NCI-H128 (cell line): Measurements from ENCODE around the gene SAMSN1.

Source experiments
- DNase-seq: peaks from one replicate; lab custom pipeline; 2025; ENCODE audit not compliant: unreplicated experiment; lab: John Stamatoyannopoulos, UW

SAMSN1 gene

GRCh38 chr21:14487490-14488432, 58.4 kb downstream of the SAMSN1 start:
- DNase-seq, result no peak

GRCh38 chr21:14486869-14487268, 59.2 kb downstream of the SAMSN1 start:
- no peak for DNase-seq

DNA sequence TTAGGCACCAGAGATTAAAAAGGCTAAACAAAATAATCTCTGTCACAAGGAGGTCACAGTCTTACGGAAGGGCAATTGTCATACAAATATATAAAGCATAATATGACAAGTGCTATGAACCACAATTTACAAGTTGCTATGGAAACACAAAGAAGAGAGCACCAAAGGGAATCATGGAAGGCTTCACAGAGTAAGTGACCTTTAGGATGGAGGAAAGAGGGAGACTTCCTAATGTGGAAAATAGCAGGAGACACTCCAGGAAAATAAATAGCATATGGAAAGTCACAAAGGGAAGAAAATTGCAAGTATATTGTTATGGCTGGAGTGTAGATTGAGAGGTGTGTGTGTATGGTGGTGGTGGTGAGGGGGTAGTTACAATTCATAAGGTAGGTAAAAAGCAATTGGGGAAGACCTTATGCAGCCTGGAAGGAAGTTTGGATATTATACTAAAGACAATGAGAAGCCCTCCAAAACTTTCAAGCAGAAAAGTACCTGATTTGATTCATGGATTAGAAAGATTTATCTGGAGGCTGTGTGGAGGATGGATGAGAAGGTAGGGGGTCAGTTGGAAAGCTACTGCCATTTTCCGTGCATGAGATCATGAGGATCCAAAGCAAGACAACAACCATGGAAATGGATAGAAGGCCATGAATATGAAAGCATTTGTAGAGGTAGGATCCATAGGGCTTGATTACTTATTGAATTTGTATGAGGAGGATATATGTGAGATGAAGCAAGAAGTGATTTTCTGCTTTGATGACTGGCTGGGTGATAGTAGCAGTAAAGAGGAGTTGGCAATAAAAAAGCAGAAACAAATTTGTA, 61.7 kb downstream of the SAMSN1 start:
- no peak for DNase-seq

- no peak for DNase-seq
Observed at GRCh38 chr21:14483296-14483695, 62.8 kb downstream of the SAMSN1 start.

DNA sequence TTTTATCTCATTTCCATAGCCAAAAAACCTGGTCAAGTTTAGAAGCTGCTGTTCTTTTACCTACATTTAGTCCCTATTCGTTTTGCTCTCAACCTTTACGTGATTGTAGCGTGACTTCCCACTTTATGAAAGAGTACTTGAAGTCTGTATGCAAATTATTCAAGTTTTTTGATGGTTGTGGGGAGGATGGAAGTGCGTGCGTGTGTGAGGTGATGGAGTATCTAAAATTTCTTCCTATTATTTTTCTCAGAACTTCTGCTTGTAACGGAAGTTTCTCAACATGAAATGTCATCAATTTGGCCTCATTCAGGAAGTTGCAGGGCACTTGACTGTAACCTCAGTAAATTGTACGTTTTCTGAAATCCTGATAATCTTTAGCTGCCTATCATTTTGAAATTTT, 64.0 kb downstream of the SAMSN1 start:
- DNase-seq, result no peak

GRCh38 chr21:14480411-14481031, 65.6 kb downstream of the SAMSN1 start:
- no peak for DNase-seq

DNA sequence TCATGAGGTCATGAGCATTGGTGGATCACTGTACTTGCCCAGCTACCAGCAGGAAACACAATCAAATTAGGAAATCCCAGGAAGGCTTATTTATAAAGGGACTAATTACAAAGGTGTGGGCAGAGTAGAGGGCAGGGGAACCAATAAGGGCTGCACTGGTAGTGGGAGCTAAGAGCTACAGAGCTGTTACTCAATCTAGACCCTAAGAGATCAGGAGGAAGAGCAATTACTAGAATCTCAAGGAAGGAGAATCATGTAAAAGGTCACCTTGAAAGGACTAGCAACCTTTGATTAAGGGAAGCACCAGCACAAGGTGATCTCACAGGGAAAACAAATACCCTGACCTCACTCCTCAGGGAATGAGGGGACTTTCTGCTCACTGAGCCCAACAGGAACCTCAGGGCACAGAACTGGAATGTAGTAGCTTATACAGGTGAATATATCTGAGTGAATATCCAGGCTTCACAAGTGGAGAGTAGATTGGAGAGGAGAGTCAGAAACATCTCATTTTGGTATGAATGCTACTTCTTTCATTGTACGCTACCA, 66.8 kb downstream of the SAMSN1 start:
- no peak for DNase-seq

DNA sequence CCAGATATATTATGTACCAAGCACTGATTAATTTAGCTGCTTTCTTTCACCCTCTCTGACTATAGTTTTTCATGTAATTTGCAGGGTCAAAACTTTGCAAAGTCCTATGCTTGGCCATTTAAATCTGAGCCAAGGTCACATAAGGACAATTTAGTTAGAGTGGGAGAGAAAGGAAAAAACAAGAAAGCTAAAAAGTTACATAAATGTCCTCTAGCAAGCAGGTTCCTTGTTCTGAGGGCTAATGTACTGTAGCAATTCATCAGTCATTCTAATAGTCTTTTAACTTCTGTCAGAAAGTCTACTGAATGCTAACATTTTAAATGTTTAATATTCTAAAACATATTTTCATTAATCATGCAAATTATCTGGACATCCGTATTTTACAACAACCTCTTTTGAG, 68.3 kb downstream of the SAMSN1 start:
- DNase-seq, result no peak

DNA sequence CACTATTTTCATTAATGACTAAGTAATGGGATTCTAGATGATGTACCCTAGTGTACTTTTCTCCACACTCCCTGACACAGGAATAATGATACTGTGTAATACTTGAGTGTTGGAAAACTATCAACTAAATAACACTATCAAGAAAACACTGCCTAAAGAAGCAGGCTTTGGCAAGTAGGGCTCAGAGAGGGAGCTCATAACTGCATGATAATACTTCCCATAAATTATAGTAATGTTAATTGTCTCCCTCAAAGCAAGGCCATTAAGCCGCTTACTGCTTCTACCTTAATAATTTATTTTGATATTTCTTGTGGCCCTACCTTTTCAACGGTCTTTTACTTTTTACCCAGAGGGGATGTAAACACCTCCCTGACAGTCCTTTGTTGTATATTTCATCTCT, 69.0 kb downstream of the SAMSN1 start:
- DNase-seq, result no peak

GRCh38 chr21:14474995-14475394, 71.1 kb downstream of the SAMSN1 start:
- no peak for DNase-seq

GRCh38 chr21:14469641-14470040, 76.5 kb downstream of the SAMSN1 start:
- DNase-seq, result no peak

DNA sequence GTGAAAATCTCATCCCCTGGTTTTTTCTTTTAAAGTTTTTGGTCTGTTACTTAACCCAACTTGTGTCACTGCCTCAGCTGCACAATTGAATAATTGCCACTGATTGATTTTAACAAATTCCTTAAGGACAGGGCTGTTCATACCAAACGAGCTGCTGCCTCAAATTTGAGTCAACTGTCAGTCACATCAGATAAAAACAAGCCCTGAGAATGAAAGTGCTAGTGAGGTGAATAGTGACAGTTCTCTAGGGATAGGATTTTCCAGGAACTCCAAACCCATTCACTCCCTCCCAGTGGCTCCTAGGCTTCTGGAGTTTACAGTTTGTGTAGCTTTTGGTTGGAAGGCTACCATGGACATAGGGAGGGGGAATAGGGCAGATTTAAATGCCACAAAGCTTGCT, 79.4 kb downstream of the SAMSN1 start:
- DNase-seq, result no peak

DNA sequence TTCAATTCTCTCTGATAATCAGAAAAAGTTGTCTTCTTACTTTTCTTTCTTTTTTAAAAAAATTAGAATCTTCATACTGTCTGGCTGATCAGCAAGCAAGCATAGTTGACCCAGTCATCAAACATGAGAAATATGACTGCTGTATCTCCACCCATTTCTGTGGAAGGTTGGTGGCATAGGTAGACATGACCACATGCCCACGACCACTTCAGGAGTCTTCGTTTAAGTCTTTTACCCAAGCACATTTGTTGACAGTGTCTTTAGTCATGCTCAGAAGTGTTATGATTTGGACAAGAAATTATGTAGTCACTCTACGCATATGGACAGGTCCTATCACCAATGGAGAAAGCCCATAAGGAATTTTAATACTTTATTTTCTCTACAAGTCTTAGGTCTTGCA, 88.4 kb downstream of the SAMSN1 start:
- DNase-seq, result no peak

- no peak for DNase-seq
Observed at GRCh38 chr21:14456911-14457310, 89.2 kb downstream of the SAMSN1 start.

DNA sequence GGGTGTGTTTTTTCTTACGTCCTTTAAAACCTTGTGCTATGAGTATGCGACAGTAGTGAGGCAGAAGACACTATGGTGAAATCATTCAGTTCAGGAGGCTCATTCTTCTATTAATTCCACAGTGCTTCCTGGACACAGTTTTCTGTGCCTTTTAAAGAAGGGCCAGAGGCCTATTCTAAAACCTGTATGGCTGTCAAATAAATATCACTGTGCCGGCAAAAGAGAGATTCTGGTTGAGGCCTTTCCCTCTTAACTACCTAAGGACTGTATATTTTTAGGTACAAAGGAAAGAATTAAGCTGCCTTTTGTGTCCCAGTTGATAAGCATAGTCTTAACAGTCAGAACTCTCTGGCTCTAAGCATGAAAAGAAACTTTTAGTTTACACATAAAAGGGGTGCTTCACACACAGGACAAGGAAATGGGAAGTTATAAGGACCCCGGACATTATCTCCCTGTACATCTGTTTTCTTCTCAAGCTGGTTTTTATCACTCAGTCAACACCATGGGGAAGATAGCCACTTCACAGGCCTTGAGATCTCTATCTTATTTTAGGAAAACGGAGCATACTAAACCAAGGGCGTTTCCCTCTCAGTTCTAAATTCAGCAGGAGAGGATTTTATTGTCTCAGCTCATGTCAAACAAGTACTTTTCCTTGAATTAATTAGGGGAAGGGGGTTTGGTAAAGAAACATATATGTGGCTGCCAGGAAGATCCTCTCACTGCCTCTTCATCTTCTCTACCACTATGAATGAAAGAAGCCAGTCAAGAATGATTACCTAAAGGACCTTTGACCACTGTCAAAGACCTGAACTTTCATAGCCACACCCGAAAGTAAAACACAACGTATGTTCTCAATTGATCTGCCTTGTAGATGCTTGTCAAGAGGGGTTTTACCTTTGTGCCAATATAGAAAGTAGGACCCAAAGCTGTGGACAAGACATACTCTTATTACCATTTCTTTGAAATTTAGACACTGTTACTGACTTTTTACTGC, 91.8 kb downstream of the SAMSN1 start:
- DNase-seq, result no peak

DNA sequence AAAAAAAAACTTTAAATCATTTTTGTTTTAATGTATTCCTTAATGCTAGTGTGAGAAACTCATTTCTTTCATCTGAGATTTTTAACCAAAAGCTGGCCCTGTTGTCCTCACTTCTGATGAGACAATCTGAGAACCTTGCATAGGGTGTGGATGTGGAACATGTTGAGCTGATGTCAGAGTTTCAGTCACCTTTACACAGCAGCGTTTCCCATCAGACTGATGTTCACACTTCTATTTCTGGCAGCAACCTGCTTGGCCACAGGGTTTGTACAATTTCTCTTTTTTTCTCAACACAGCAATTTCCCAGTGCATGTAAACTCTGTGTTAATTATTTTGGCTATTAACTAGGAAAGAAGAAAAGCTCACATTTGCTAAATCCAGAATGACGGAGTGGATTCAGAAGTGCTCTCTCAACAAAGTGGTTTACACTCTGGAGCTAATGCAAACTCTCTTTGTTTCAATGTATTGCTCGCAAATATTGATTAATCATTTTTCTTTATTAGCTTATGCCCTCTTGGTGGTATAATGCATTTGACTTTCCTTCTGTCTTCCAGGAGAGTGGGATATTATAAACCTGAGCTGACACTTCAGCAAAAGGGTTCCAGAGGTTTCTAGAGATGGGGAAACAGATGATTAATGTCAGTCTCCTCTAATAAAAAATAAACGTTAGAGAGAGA, 92.6 kb downstream of the SAMSN1 start:
- DNase-seq, result no peak

- no peak for DNase-seq
Observed at GRCh38 chr21:14452727-14453241, 93.3 kb downstream of the SAMSN1 start.

- no peak for DNase-seq
Observed at GRCh38 chr21:14452031-14452726, 93.9 kb downstream of the SAMSN1 start.

- DNase-seq, result no peak
Observed at GRCh38 chr21:14451546-14451945, 94.6 kb downstream of the SAMSN1 start.
